Lower lobe of right lung (tissue), 2 donors: Measurements from ENCODE around the gene PIP5K1B. TPM values are rescaled to one million over a fixed set of nuclear protein-coding genes. Genes with fewer than 3 reads are reported as not detected.

ENCODE experiments used
- ATAC-seq, 2 donors: fragments of 200-7000 bp; cut with Tn5 transposase; one replicate each; pipeline ENCODE4 v1.9.1; 2020 to 2022; ENCODE audit warnings: mild to moderate bottlenecking in 2 of 2, moderate library complexity in 2 of 2
- DNase-seq: peaks from one replicate; pipeline ENCODE4 v3.0.0-alpha.2; 2020
- H3K27ac ChIP-seq: fragments of 200-600 bp; one replicate; pipeline ENCODE4 v1.8.0; 2022
- H3K27me3 ChIP-seq: fragments of 200-600 bp; one replicate; pipeline ENCODE4 v1.8.0; 2022; ENCODE audit warnings: low read depth
- H3K36me3 ChIP-seq: fragments of 200-600 bp; one replicate; pipeline ENCODE4 v1.8.0; 2022; ENCODE audit warnings: mild to moderate bottlenecking
- H3K4me1 ChIP-seq: fragments of 200-600 bp; one replicate; pipeline ENCODE4 v1.8.0; 2022
- H3K4me3 ChIP-seq: fragments of 200-600 bp; one replicate; pipeline ENCODE4 v1.8.0; 2022; ENCODE audit warnings: mild to moderate bottlenecking
- H3K9me3 ChIP-seq: fragments of 200-600 bp; one replicate; pipeline ENCODE4 v1.8.0; 2022
- CTCF ChIP-seq: fragments of 200-600 bp; IDR thresholded peaks from one replicate; pipeline ENCODE4 v1.8.0; 2022; ENCODE audit warnings: antibody characterized with exemption, mild to moderate bottlenecking
- intact Hi-C: fragments of 100-400 bp; cut with DNase I; formaldehyde crosslinking; loops from one replicate; pipeline ENCODE4 v1.11.0; 2022
- total RNA-seq: library from RNA; stranded (reverse); fragmentation: NEBNext Ultra II Directional; extraction: Animal tissue kit (Norgen Biotek cat#: 25700); gene quantifications from one replicate; pipeline ENCODE4 v1.2.1, GENCODE V29; 2021
- donor health status: DM: no; HTN: yes; CAD: no; lungs with severe emphysema.

The PIP5K1B gene
- total RNA-seq, 1 donor from 2014 or later: 35.9 TPM

GRCh38 chr9:68933434-68934328 lies 228.6 kb downstream of the PIP5K1B start:
- intact Hi-C loops: no loop called here
- Histone ChIP-seq H3K27ac (no peak overlapping the region), H3K4me3 (no peak overlapping the region), H3K27me3 (no peaks in the 10 kb centered on the region), H3K9me3 (no peaks in the 10 kb centered on the region), H3K4me1 (no peaks in the 10 kb centered on the region), H3K36me3 (peaks cover 12% of the 10 kb centered on the region)
- no peak for DNase-seq
- no peak for ATAC-seq
- no peak for TF ChIP-seq CTCF

GRCh38 chr9:68934329-68934644 lies 229.2 kb downstream of the PIP5K1B start:
- no peak overlapping the region for H3K27ac ChIP-seq

GRCh38 chr9:68940573-68940972 lies 235.5 kb downstream of the PIP5K1B start:
- intact Hi-C loops: no loop called here
- TF ChIP-seq CTCF: no peak
- no peaks in the 10 kb centered on the region for H3K36me3 ChIP-seq
- ATAC-seq: no peak
- H3K4me1 ChIP-seq: no peaks in the 10 kb centered on the region
- H3K4me3 ChIP-seq: no peak overlapping the region
- no peak for DNase-seq
- H3K27me3 ChIP-seq: no peaks in the 10 kb centered on the region
- H3K9me3 ChIP-seq: no peaks in the 10 kb centered on the region
- H3K27ac ChIP-seq: no peak overlapping the region

More at GRCh38 chr9:68934329-68934644, 229.2 kb downstream of the PIP5K1B start:
- Histone ChIP-seq H3K9me3 (no peaks in the 10 kb centered on the region), H3K36me3 (peaks cover 12% of the 10 kb centered on the region), H3K27me3 (no peaks in the 10 kb centered on the region), H3K4me1 (no peaks in the 10 kb centered on the region), H3K4me3 (no peak overlapping the region)
- intact Hi-C loops: no loop called here
- TF ChIP-seq CTCF: no peak
- ATAC-seq (no peak), DNase-seq (no peak)

GRCh38 chr9:68941780-68942459 lies 236.9 kb downstream of the PIP5K1B start:
- no peak for TF ChIP-seq CTCF
- Histone ChIP-seq H3K4me3 (no peak overlapping the region), H3K36me3 (no peaks in the 10 kb centered on the region), H3K27ac (no peak overlapping the region), H3K27me3 (no peaks in the 10 kb centered on the region), H3K9me3 (no peaks in the 10 kb centered on the region), H3K4me1 (no peaks in the 10 kb centered on the region)
- intact Hi-C loops: no loop called here
- no peak for ATAC-seq
- no peak for DNase-seq

GRCh38 chr9:68942790-68943189 lies 237.8 kb downstream of the PIP5K1B start:
- Histone ChIP-seq H3K36me3 (no peaks in the 10 kb centered on the region), H3K4me1 (no peaks in the 10 kb centered on the region), H3K27ac (no peak overlapping the region), H3K4me3 (no peak overlapping the region), H3K9me3 (no peaks in the 10 kb centered on the region), H3K27me3 (no peaks in the 10 kb centered on the region)
- intact Hi-C loops: no loop called here
- TF ChIP-seq CTCF: no peak
- no peak for DNase-seq
- no peak for ATAC-seq
